Erythroblast (primary cell): Measurements from ENCODE around the gene ZNF747.
"Not testable (repeated sequence)": the region's sequence is repeated elsewhere in the genome, so short reads cannot be mapped to it uniquely, and the experiment has no call there.

Experiments used
- DNase-seq, 2 experiments: peaks; one replicate each; lab custom pipeline; 2025; lab: John Stamatoyannopoulos, UW
- GATA1 ChIP-seq: IDR thresholded peaks from 2 replicates; pipeline ENCODE4 v1.6.1; 2011; ENCODE audit warnings: low read depth, mild to moderate bottlenecking, control low read depth, low read length, moderate library complexity
- POLR2A ChIP-seq: IDR thresholded peaks from 2 replicates; pipeline ENCODE4 v1.6.1; 2011; ENCODE audit warnings: mild to moderate bottlenecking, low read length

ZNF747 gene

GRCh38 chr16:30533146-30533522, 1.5 kb downstream of the ZNF747 start:
- no peak for DNase-seq
- TF ChIP-seq GATA1 (no peak), POLR2A (no peak)

- DNase-seq: no peak
- TF ChIP-seq POLR2A: no peak
- no peak for TF ChIP-seq GATA1
Measured at GRCh38 chr16:30532285-30533145, 2.1 kb downstream of the ZNF747 start.

DNA sequence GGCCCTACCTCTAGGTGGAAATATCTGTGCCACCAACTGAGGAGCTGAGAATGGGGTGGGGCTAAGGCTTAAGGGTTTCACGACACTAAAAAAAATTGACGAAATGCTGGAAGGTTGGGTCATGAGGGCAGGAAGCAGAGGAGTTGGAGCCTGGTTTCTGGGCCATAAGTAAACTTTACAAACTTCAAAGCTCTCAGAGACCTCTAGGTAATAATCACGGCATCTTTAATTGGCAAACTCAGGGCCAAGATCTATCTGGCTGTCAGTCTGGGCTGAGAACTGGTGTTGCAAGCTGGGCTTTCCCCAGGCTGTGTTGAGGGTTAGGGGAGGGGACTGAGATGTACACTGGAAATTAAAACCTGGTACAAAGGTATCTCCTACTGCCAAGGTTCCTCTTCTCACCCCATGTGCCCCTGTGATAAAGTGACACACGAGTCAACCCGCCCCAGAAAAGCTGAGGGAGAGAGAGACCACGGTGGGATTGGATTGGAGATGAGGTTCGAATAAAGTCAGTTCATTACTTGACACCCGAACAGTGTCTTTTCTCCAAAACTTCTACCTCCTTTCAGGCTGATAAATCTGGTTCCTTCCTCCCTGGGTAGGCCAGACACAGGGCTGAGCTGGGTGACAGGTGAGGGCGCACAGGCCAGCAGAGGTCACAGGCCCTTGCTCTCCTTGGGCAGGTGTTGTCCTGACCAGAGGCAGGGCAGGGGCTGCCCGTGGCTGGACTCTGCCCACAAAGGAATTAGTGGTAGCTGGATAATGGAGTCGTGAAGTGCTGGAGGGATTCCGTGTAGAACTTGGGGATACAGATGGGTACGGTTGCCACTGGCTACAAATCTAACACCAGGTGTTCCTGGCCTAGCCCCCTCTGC, 4.3 kb downstream of the ZNF747 start:
- no peak for DNase-seq
- TF ChIP-seq GATA1 (no peak), POLR2A (no peak)

GRCh38 chr16:30528799-30529457, 5.7 kb downstream of the ZNF747 start:
- peak; percentile 34 for TF ChIP-seq POLR2A
- TF ChIP-seq GATA1: no peak
- no peak for DNase-seq

DNA sequence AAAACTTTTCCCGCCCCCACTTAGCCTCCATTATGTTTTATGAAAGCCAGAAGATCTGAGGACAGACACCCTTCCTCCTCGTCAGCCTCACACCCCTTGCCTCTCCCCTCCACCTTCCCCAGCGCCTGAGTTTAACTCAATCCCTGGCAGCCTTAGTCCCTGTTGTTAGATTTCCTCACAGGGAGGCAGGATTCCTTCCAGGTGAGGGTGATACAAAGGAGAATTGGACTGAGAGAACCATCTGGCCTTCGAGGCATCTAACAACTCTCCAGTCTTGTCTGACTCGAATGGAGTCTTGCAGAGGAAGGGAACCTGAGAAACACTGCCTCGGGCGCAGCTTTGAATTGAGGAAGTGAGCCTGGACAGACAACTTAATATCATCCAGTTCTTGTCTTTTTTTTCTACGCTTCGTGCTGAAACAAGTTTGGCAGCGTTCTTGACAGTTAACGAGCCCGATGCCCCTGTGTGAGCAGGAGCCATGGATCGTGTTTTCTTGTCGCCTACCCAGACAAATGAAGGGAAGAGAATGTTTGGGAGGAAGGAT, 7.0 kb downstream of the ZNF747 start:
- peak in 1 of 2 experiments; percentile 65 for DNase-seq
- TF ChIP-seq GATA1 (no peak), POLR2A (peak; percentile 58)

- DNase-seq: peak; percentile 98 to 99
- TF ChIP-seq GATA1 (no peak), POLR2A (peak; percentile 91)
Measured at GRCh38 chr16:30526823-30527634, 7.6 kb downstream of the ZNF747 start.

GRCh38 chr16:30526137-30526822, 8.4 kb downstream of the ZNF747 start, which contains the start of gene ZNF768:
Gene ZNF768, minus strand, starts transcription at chr16:30526566. Its CDS starts 153 bp downstream, at chr16:30526413.
- no peak for TF ChIP-seq GATA1
- TF ChIP-seq POLR2A: no peak
- no peak for DNase-seq

DNA sequence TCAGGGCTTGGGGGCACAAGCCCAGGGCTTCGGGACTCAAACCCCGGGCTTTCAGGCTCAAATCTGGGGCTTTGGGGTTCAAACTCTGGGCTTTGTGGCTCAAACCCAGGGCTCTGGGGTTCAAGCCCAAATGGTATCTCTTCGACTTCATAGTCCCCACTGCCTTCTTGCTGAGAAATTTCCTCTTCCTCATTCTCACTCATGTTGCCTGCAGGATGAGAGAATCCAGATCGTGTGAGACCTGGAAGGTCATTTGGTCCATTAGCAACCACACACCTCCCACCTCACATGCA, 8.9 kb downstream of the ZNF747 start:
- TF ChIP-seq POLR2A (no peak), GATA1 (no peak)
- DNase-seq: no peak

DNA sequence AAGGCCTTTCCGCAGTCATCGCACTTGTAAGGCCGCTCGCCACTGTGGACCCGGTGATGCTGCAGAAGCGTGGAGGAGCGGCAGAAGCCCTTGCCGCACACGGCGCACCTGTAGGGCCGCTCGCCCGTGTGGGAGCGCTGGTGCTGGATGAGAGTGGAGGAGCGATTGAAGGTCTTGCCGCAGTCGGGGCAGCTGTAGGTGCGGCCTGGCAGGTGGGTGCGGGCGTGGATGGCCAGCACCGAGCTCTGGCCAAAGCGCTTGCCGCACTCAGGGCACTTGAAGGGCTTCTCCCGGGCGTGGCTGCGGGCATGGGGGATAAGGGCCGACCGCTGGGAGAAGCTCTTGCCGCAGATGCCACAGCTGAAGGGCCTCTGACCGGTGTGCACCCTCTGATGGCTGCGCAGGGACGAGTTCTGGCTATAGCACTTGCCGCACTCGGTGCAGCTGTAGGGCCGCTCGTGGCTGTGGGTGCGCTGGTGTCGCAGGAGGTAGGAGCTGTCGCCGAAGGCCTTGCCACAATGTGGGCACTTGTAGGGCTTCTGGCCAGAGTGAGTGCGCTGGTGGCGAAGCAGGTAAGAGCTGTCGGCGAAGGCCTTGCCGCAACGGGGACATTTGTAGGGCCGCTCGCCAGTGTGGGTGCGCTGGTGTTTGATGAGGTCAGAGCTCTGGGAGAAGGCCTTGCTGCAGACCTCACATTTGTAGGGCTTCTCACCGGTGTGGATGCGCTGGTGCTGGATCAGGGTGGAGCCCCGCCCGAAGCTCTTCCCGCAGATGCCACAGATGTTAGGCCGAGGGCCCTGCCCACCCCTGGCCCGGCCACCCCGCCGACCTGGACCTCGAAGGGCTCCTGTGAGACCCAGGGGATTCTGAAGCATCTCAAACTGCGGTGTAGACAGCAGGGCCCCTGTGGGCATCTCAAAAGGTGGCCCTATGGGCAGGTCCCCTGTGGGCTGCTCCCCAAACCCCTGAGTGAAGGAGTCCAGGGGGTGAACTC, 9.8 kb downstream of the ZNF747 start:
- DNase-seq: no peak
- no peak for TF ChIP-seq POLR2A
- no peak for TF ChIP-seq GATA1

GRCh38 chr16:30523768-30524574, 10.7 kb downstream of the ZNF747 start:
- TF ChIP-seq POLR2A: no peak
- no peak for TF ChIP-seq GATA1
- DNase-seq: no peak

- DNase-seq: not testable (repeated sequence)
Measured at GRCh38 chr16:30522702-30523463, 11.8 kb downstream of the ZNF747 start.
